Measurements from ENCODE around the gene ITPR2. TPM values are rescaled to one million over a fixed set of nuclear protein-coding genes. Genes with fewer than 3 reads are reported as not detected.

The ITPR2 gene
- total RNA-seq, 1 donor from 2014 or later: 16.7 TPM

- H3K9me3 Mint-ChIP-seq: no peaks in the 10 kb centered on the region
- no peaks in the 10 kb centered on the region for H3K4me1 Mint-ChIP-seq
- no peak overlapping the region for H3K27ac Mint-ChIP-seq (ENCODE audit: unreplicated experiment)
- H3K36me3 Mint-ChIP-seq (ENCODE audit: low read depth): no peaks in the 10 kb centered on the region
- DNase-seq (ENCODE audit: low read depth, low spot score): no peak
- no peak overlapping the region for H3K4me3 Mint-ChIP-seq
- TF ChIP-seq CTCF (conservative IDR thresholded peaks at IDR 0.05): no peak
- H3K27me3 Mint-ChIP-seq (ENCODE audit: low read depth): no peaks in the 10 kb centered on the region
These were observed 379.7 kb downstream of the ITPR2 start for GRCh38 chr12:26453246-26453645.

- Mint-ChIP-seq H3K27ac (ENCODE audit: unreplicated experiment) (no peak overlapping the region), H3K4me3 (no peak overlapping the region), H3K27me3 (ENCODE audit: low read depth) (no peaks in the 10 kb centered on the region), H3K9me3 (no peaks in the 10 kb centered on the region), H3K36me3 (ENCODE audit: low read depth) (no peaks in the 10 kb centered on the region), H3K4me1 (no peaks in the 10 kb centered on the region)
- no peak for TF ChIP-seq CTCF (conservative IDR thresholded peaks at IDR 0.05)
- DNase-seq (ENCODE audit: low read depth, low spot score): no peak
These were observed 380.5 kb downstream of the ITPR2 start for GRCh38 chr12:26452511-26452910.

GRCh38 chr12:26451763-26452162 is 381.2 kb downstream of the ITPR2 start:
- no peak overlapping the region for H3K4me3 Mint-ChIP-seq
- no peak for TF ChIP-seq CTCF (conservative IDR thresholded peaks at IDR 0.05)
- no peak for DNase-seq (ENCODE audit: low read depth, low spot score)
- no peak overlapping the region for H3K27ac Mint-ChIP-seq (ENCODE audit: unreplicated experiment)
- no peaks in the 10 kb centered on the region for H3K9me3 Mint-ChIP-seq
- no peaks in the 10 kb centered on the region for H3K36me3 Mint-ChIP-seq (ENCODE audit: low read depth)
- no peaks in the 10 kb centered on the region for H3K4me1 Mint-ChIP-seq
- no peaks in the 10 kb centered on the region for H3K27me3 Mint-ChIP-seq (ENCODE audit: low read depth)

- H3K36me3 Mint-ChIP-seq (ENCODE audit: low read depth): no peaks in the 10 kb centered on the region
- H3K9me3 Mint-ChIP-seq: no peaks in the 10 kb centered on the region
- H3K4me1 Mint-ChIP-seq: no peaks in the 10 kb centered on the region
- TF ChIP-seq CTCF (conservative IDR thresholded peaks at IDR 0.05): no peak
- no peak overlapping the region for H3K27ac Mint-ChIP-seq (ENCODE audit: unreplicated experiment)
- no peak overlapping the region for H3K4me3 Mint-ChIP-seq
- DNase-seq (ENCODE audit: low read depth, low spot score): no peak
- H3K27me3 Mint-ChIP-seq (ENCODE audit: low read depth): no peaks in the 10 kb centered on the region
These were observed 387.1 kb downstream of the ITPR2 start for GRCh38 chr12:26445909-26446308.

GRCh38 chr12:26443309-26443708 is 389.7 kb downstream of the ITPR2 start:
- Mint-ChIP-seq H3K27ac (ENCODE audit: unreplicated experiment) (no peak overlapping the region), H3K4me3 (no peak overlapping the region), H3K27me3 (ENCODE audit: low read depth) (no peaks in the 10 kb centered on the region), H3K4me1 (no peaks in the 10 kb centered on the region), H3K36me3 (ENCODE audit: low read depth) (no peaks in the 10 kb centered on the region), H3K9me3 (no peaks in the 10 kb centered on the region)
- TF ChIP-seq CTCF (conservative IDR thresholded peaks at IDR 0.05): no peak
- no peak for DNase-seq (ENCODE audit: low read depth, low spot score)

GRCh38 chr12:26441434-26441833 is 391.6 kb downstream of the ITPR2 start:
- Mint-ChIP-seq H3K9me3 (no peaks in the 10 kb centered on the region), H3K4me1 (no peaks in the 10 kb centered on the region), H3K4me3 (no peak overlapping the region), H3K27me3 (ENCODE audit: low read depth) (no peaks in the 10 kb centered on the region), H3K36me3 (ENCODE audit: low read depth) (no peaks in the 10 kb centered on the region), H3K27ac (ENCODE audit: unreplicated experiment) (no peak overlapping the region)
- DNase-seq (ENCODE audit: low read depth, low spot score): no peak
- TF ChIP-seq CTCF (conservative IDR thresholded peaks at IDR 0.05): no peak
